ENCODE results near the gene CTSF.
"Not testable (repeated sequence)": the region's sequence is repeated elsewhere in the genome, so short reads cannot be mapped to it uniquely, and the experiment has no call there.

The CTSF gene

DNA sequence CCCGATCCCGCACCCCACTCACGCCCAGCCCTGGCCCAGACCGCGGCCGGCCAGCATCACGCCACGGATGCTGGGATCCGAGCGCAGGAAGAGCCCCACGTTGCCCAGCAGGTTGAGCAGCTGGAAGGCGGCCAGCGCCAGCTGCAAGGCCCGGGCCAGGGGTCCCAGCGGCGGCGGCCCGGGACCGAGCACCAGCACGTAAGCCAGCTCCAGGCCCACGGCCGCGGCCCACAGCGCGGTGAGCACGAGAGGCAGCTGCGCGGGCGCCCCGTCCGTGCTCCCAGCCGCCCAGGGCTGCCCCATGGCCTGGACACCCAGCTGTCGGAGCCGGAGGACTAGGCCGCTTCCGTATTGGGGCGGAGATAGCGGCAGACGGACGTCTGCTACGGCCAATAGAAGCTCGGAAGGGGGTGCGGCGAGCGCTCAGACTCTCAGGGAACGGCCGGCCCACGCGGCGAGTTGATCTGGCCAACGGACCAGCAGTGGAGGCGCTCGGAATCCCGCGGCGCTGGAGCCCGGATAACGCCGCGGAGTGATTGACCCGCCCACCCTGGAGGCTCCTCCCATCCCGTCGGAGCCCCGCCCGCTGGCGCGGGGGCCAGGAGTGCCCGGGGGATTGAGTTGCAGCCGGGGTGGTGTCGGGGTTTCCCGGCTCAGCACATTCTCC, 22.6 kb downstream of the CTSF start, which contains the start of gene ZDHHC24:
TSS of gene ZDHHC24 (minus strand) at position 348 of the 667 bp plus-strand sequence. CDS start at position 303, 45 bp downstream.
- peaks cover 15% of the 10 kb centered on the region for H3K36me3 ChIP-seq (ENCODE audit: control insufficient read depth, insufficient read depth, low read length)
- H3K4me3 ChIP-seq (ENCODE audit: low read depth, low read length), result peak within 1 kb of the TSS; percentile 85
- H3K27ac ChIP-seq (ENCODE audit: low read depth, low read length), result peak within 1 kb of the TSS; percentile 42; the same call in 1 of the 2 replicates
- H3K27me3 ChIP-seq (ENCODE audit: control insufficient read depth, insufficient read depth, low read length), result no peaks in the 10 kb centered on the region
- peak within 1 kb of the TSS; percentile 72 for H3K9ac ChIP-seq (ENCODE audit: low read length)
- no peaks in the 10 kb centered on the region for H3K9me3 ChIP-seq (ENCODE audit: control insufficient read depth, insufficient read depth, low read depth, low read length)
- peaks cover 33% of the 10 kb centered on the region for H3K4me1 ChIP-seq (ENCODE audit: control insufficient read depth, insufficient read depth, low read length)

DNA sequence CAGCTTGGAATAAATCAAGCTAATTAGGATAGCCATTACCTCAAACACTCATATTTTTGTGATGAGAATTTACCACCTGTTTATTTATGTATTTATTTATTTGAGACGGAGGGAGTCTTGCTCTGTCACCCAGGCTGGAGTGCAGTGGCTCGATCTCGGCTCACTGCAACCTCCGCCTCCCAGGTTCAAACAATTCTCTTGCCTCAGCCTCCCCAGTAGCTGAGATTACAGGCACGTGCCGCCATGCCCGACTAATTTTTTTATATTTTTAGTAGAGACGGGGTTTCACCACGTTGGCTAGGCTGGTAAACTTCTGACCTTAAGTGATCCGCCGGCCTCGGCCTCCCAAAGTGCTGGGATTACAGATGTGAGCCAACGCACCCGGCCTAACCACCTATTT, 23.5 kb downstream of the CTSF start:
- H3K27ac ChIP-seq (ENCODE audit: low read depth, low read length), result not testable (repeated sequence)

DNA sequence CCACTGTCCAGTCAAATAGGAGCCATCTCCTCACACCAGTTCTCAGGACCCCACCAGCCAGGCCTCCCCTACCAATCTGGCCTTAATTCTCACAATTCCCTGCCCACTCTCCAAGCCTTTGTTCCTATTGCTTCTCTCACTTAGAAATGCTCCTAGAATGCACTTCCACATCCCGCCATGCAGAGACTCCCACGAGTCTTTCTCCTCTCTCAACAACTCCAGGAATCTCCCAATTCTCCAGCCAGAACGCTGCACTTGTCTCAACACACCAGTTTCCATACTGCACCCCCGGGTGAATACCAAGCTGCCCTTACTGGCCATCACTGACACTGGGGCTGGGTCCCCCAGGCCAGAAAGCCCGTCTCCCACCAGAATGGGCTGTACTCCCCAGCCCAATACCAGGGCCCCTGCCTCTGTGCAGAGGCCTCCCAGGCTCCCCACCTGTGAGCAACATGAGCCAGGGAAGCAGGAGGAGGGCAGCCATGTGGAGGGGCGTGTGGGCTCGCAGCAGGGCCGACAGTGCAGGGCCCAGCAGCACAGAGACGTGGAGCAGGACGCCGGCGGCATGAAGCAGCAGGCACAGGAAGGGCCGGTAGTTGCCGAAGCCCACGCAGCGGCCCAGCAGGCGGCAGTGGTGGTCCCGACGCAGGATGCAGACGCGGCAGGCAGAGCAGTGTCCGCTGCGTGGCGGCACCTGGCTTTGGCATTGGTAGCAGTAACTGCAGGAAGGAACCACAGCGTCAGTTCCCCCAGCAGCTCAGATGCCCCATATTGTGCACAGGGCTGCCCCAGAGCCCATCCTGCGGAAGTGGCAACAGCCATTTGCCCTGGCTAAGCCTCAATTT, 24.9 kb downstream of the CTSF start:
- no peaks in the 10 kb centered on the region for H3K9me3 ChIP-seq (ENCODE audit: control insufficient read depth, insufficient read depth, low read depth, low read length)
- peaks cover 18% of the 10 kb centered on the region for H3K36me3 ChIP-seq (ENCODE audit: control insufficient read depth, insufficient read depth, low read length)
- no peaks in the 10 kb centered on the region for H3K27me3 ChIP-seq (ENCODE audit: control insufficient read depth, insufficient read depth, low read length)
- peak overlapping the region; percentile 34; the same call in 1 of the 2 replicates for H3K4me3 ChIP-seq (ENCODE audit: low read depth, low read length)
- no peak overlapping the region for H3K27ac ChIP-seq (ENCODE audit: low read depth, low read length)
- H3K9ac ChIP-seq (ENCODE audit: low read length), result peak overlapping the region; percentile 47
- H3K4me1 ChIP-seq (ENCODE audit: control insufficient read depth, insufficient read depth, low read length), result peaks cover 32% of the 10 kb centered on the region

More for the DNA sequence above, 23.5 kb downstream of the CTSF start:
- peak overlapping the region; percentile 72 for H3K9ac ChIP-seq (ENCODE audit: low read length)
- H3K9me3 ChIP-seq (ENCODE audit: control insufficient read depth, insufficient read depth, low read depth, low read length); H3K27me3 ChIP-seq (ENCODE audit: control insufficient read depth, insufficient read depth, low read length): not testable (repeated sequence)
- peak overlapping the region; percentile 85 for H3K4me3 ChIP-seq (ENCODE audit: low read depth, low read length)
- peaks cover 18% of the 10 kb centered on the region for H3K36me3 ChIP-seq (ENCODE audit: control insufficient read depth, insufficient read depth, low read length)
- H3K4me1 ChIP-seq (ENCODE audit: control insufficient read depth, insufficient read depth, low read length), result peaks cover 33% of the 10 kb centered on the region

DNA sequence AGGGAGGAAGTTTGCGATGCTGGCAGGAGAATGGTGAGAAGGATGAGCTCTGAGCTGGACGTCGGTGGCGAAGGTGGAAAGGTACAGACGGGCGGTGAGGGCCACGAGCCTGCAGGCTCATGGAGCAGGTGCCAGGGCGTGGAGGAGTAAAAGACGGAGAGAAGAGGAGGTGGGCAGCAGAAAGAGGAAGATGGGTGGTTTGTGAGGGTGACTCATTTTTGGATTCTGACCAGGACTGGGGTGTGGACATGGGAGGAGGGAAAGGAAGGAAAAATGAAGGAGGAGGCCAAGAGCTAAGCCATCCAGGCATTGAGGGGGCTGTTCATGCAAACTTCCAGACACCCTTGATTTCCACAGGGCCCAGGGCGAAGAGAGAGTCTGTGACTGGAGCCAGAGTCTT, 26.0 kb downstream of the CTSF start:
- Histone ChIP-seq H3K9ac (ENCODE audit: low read length) (no peak overlapping the region), H3K36me3 (ENCODE audit: control insufficient read depth, insufficient read depth, low read length) (peaks cover 18% of the 10 kb centered on the region), H3K27ac (ENCODE audit: low read depth, low read length) (no peak overlapping the region), H3K4me3 (ENCODE audit: low read depth, low read length) (no peak overlapping the region), H3K27me3 (ENCODE audit: control insufficient read depth, insufficient read depth, low read length) (no peaks in the 10 kb centered on the region), H3K4me1 (ENCODE audit: control insufficient read depth, insufficient read depth, low read length) (peaks cover 23% of the 10 kb centered on the region; the same call in 1 of the 2 replicates), H3K9me3 (ENCODE audit: control insufficient read depth, insufficient read depth, low read depth, low read length) (no peaks in the 10 kb centered on the region)

DNA sequence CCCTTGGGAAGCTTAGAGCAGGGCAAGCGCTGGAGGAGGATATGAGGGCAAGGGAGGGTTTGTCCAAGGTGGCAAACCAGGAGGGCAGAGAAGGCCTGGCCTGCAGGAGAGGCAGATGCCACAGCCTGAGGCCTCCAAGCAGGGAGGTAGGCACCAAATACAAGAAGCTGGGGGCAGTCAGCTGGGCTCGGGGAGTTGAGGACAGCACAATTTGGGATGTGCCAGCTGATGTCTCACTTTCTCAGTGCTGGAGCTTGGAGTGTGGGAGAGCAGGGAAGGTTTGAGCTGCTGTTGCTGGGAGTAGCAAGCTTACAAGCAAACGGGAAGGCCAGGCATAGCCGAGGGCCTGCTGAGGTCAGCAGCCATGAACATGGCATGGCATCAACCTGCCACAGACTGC, 26.5 kb downstream of the CTSF start:
- H3K36me3 ChIP-seq (ENCODE audit: control insufficient read depth, insufficient read depth, low read length), result peaks cover 19% of the 10 kb centered on the region
- H3K27ac ChIP-seq (ENCODE audit: low read depth, low read length), result no peak overlapping the region
- H3K4me1 ChIP-seq (ENCODE audit: control insufficient read depth, insufficient read depth, low read length), result peaks cover 21% of the 10 kb centered on the region; the same call in 1 of the 2 replicates
- H3K9me3 ChIP-seq (ENCODE audit: control insufficient read depth, insufficient read depth, low read depth, low read length), result no peaks in the 10 kb centered on the region
- no peak overlapping the region for H3K4me3 ChIP-seq (ENCODE audit: low read depth, low read length)
- no peaks in the 10 kb centered on the region for H3K27me3 ChIP-seq (ENCODE audit: control insufficient read depth, insufficient read depth, low read length)
- H3K9ac ChIP-seq (ENCODE audit: low read length), result no peak overlapping the region

DNA sequence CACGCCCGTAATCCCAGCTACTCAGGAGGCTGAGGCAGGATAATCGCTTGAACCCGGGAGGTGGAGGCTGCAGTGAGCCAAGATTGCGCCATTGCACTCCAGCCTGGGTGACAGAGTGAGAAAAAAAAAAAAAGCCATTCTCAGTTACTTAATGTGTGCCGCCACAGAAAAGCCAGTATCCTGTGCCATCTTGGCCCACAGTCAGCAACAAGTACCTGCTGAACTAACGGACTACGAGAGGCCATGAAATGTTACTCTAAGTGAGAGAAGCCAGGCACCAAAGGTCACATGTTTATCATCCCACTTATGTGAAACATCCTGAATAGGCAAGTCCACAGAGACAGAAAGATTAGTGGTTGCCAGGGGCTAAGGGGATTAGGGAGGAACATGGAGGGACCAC, 27.8 kb downstream of the CTSF start:
- Histone ChIP-seq H3K4me1 (ENCODE audit: control insufficient read depth, insufficient read depth, low read length) (peaks cover 21% of the 10 kb centered on the region; the same call in 1 of the 2 replicates), H3K36me3 (ENCODE audit: control insufficient read depth, insufficient read depth, low read length) (peaks cover 26% of the 10 kb centered on the region)
- not testable (repeated sequence) for H3K4me3 ChIP-seq (ENCODE audit: low read depth, low read length); H3K27ac ChIP-seq (ENCODE audit: low read depth, low read length); H3K9ac ChIP-seq (ENCODE audit: low read length); H3K9me3 ChIP-seq (ENCODE audit: control insufficient read depth, insufficient read depth, low read depth, low read length); H3K27me3 ChIP-seq (ENCODE audit: control insufficient read depth, insufficient read depth, low read length)

DNA sequence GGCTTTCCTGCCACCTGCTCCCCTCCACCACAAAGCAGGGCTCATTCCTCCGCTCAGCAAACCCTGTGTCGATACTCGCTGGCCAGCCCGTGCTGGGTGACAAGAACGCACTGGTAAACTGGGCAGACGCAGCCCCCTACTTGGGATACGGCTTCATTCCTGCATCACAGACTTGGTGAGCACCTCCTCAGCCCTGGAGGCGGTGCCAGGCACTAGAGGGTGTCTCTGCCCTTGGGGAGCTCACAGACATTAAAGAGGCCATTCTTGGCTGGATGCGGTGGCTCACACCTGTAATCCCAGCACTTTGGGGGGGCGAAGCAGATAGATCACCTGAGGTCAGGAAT, 28.6 kb downstream of the CTSF start:
- no peak overlapping the region for H3K4me3 ChIP-seq (ENCODE audit: low read depth, low read length)
- H3K4me1 ChIP-seq (ENCODE audit: control insufficient read depth, insufficient read depth, low read length), result peaks cover 21% of the 10 kb centered on the region; the same call in 1 of the 2 replicates
- H3K9me3 ChIP-seq (ENCODE audit: control insufficient read depth, insufficient read depth, low read depth, low read length), result no peaks in the 10 kb centered on the region
- no peaks in the 10 kb centered on the region for H3K27me3 ChIP-seq (ENCODE audit: control insufficient read depth, insufficient read depth, low read length)
- H3K36me3 ChIP-seq (ENCODE audit: control insufficient read depth, insufficient read depth, low read length), result peaks cover 31% of the 10 kb centered on the region
- H3K9ac ChIP-seq (ENCODE audit: low read length), result no peak overlapping the region
- no peak overlapping the region for H3K27ac ChIP-seq (ENCODE audit: low read depth, low read length)

DNA sequence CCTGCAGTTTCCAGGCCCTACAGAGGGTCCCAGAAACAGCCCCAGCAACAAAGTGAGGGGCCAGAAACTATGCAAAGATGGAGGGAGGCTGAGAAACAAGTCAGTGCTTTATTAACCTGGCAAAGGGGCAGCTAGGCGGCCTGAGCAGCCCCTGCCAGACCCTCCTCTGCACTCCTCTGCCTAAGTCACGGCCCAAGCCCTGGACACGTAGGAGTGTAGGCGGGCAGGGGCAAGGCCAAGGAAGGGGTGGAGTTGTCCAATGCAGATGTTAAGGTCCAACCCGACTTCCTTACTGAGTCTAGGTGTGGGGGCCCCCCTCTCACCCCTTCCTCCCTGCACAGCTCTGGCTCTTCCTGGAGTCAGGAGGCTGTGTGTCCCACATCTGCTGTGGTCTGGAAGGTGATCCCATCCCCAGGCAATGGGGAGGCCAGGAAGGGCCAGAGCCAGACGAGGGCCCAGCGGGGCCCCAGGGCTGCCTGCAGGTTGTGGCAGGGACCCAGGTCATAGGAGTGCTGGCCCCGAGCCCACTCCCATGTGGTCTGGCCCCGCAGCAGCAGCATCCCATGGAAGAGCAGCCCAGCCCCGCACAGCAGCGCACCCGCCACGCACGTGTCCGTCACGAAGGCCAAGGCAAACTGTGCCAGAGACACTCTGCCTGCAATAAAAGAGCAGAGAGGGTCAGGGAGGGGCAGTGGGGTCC, 29.1 kb downstream of the CTSF start:
- H3K36me3 ChIP-seq (ENCODE audit: control insufficient read depth, insufficient read depth, low read length), result peaks cover 31% of the 10 kb centered on the region
- no peak overlapping the region for H3K27ac ChIP-seq (ENCODE audit: low read depth, low read length)
- no peaks in the 10 kb centered on the region for H3K9me3 ChIP-seq (ENCODE audit: control insufficient read depth, insufficient read depth, low read depth, low read length)
- H3K9ac ChIP-seq (ENCODE audit: low read length), result no peak overlapping the region
- H3K4me1 ChIP-seq (ENCODE audit: control insufficient read depth, insufficient read depth, low read length), result peaks cover 19% of the 10 kb centered on the region; the same call in 1 of the 2 replicates
- no peaks in the 10 kb centered on the region for H3K27me3 ChIP-seq (ENCODE audit: control insufficient read depth, insufficient read depth, low read length)
- H3K4me3 ChIP-seq (ENCODE audit: low read depth, low read length), result no peak overlapping the region

DNA sequence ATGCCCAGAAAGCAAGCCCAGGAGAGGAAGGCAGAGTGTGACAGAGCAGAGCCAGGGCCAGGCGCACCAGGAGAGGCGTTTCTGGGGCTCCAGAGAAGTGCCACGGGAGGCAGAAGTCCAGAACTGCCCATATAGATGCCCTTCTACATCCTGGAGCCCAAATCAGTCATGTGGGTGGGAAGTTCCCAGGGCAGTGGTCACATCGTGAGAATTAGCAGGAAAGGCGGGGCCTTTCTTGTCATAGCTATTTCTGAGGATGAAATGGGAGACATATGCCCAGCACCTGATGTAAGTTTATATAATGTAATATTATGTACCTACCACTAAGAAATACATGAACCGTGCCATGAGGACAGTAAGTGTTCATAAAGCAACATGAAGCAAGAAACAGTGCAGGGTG, 35.6 kb downstream of the CTSF start:
- no peak overlapping the region for H3K4me3 ChIP-seq (ENCODE audit: low read depth, low read length)
- H3K9ac ChIP-seq (ENCODE audit: low read length), result no peak overlapping the region
- H3K9me3 ChIP-seq (ENCODE audit: control insufficient read depth, insufficient read depth, low read depth, low read length), result no peaks in the 10 kb centered on the region
- peaks cover 21% of the 10 kb centered on the region; the same call in 1 of the 2 replicates for H3K36me3 ChIP-seq (ENCODE audit: control insufficient read depth, insufficient read depth, low read length)
- H3K27ac ChIP-seq (ENCODE audit: low read depth, low read length), result no peak overlapping the region
- H3K4me1 ChIP-seq (ENCODE audit: control insufficient read depth, insufficient read depth, low read length), result 0 out of 2 replicates have a peak, but pooled peaks cover 2% of the 10 kb centered on the region
- H3K27me3 ChIP-seq (ENCODE audit: control insufficient read depth, insufficient read depth, low read length), result no peaks in the 10 kb centered on the region

DNA sequence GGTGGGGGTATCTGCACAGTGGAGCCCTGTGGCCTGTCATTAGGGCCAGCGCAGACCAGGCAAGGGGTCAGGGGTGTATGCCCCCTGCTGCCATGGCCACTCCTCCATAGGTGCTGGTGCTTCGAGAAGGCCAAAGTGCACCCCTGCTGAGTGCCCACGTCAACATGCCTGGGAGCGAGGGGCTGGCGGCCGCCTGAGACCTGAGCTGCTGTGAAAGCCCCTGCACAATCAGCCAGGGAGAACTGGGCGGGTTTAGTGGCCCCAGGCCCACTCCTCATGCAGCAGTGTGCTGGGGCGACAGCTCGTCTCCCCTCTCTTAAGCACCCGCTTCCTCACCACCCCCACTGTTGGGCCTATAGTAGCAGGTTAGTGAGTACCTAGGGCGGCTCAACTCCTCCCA, 36.6 kb downstream of the CTSF start:
- no peak overlapping the region for H3K9ac ChIP-seq (ENCODE audit: low read length)
- no peak overlapping the region for H3K4me3 ChIP-seq (ENCODE audit: low read depth, low read length)
- H3K9me3 ChIP-seq (ENCODE audit: control insufficient read depth, insufficient read depth, low read depth, low read length), result no peaks in the 10 kb centered on the region
- H3K36me3 ChIP-seq (ENCODE audit: control insufficient read depth, insufficient read depth, low read length), result peaks cover 20% of the 10 kb centered on the region; the same call in 1 of the 2 replicates
- no peaks in the 10 kb centered on the region for H3K27me3 ChIP-seq (ENCODE audit: control insufficient read depth, insufficient read depth, low read length)
- H3K4me1 ChIP-seq (ENCODE audit: control insufficient read depth, insufficient read depth, low read length), result 0 out of 2 replicates have a peak, but pooled peaks cover 2% of the 10 kb centered on the region
- no peak overlapping the region for H3K27ac ChIP-seq (ENCODE audit: low read depth, low read length)
